Heart left ventricle (tissue), 13 donors: ENCODE results near the gene NHERF1.

Experiments used
- CTCF ChIP-seq, 12 donors: fragments of 200-600 bp; sonication (generic) in 4 of 12; IDR thresholded peaks; one replicate each; pipeline versions ENCODE4 v1.5.0 to v1.8.0; 2018 to 2022; ENCODE audit warnings: antibody characterized with exemption in 12 of 12, mild to moderate bottlenecking in 5 of 12
- POLR2A ChIP-seq, 2 donors: fragments of 450-650 bp; IDR thresholded peaks; one replicate each; pipeline ENCODE4 v1.6.1; 2017; ENCODE audit warnings: antibody characterized with exemption in 2 of 2, mild to moderate bottlenecking in 2 of 2, moderate library complexity in 2 of 2
- donor health status: ischemic (EF 13 %, LVEDD 7.1; RV severe dilation, severe dysfunction).
- donor health status: DM: no; HTN: yes; CAD: no.
- donor health status: DM: no; HTN: no; CAD: no.
- donor health status: ischemic (EF 25% LVEDD 6.9; RV normal size, moderate dysfunction).
- donor health status: ischemic (EF 25% LVEDD 5.7; RV mildly dilated, moderate dysfunction).
- donor health status: ischemic (EF 35%, LVEDD 5.7; RV mildly dilated, moderate dysfunction).
- donor health status: nonischemic (EF 11% LVEDD 7.7; RV severe dilation, severe dysfunction).
- donor health status: DM: yes; HTN: yes; CAD: no.
- donor health status: PGD.
- donor health status: ischemic (EF 29% LVEDD 5.4; RV normal size, mild dysfunction).
- donor health status: nonischemic (EF 23%, LVEDD 6.1; RV moderate dilation, normal function).

GRCh38 chr17:74750327-74751069, 2.1 kb downstream of the NHERF1 start:
- no peak for TF ChIP-seq CTCF (IDR thresholded peaks at IDR 0.05)
- TF ChIP-seq POLR2A (IDR thresholded peaks at IDR 0.05) = no peak
